GM19397 (cell line): ENCODE measurements around the gene PPM1E.
"Not testable (repeated sequence)": the region's sequence is repeated elsewhere in the genome, so short reads cannot be mapped to it uniquely, and the experiment has no call there.

Experiments used
- ATAC-seq: cut with Tn5 transposase; IDR thresholded peaks from one replicate; pipeline ENCODE4 v1.9.1; 2021; ENCODE audit warnings: mild to moderate bottlenecking, moderate library complexity; ENCODE audit not compliant: unreplicated experiment

PPM1E gene

GRCh38 chr17:58837699-58838098 lies 82.0 kb downstream of the PPM1E start:
- no peak for ATAC-seq

GRCh38 chr17:58840820-58841612 lies 85.4 kb downstream of the PPM1E start:
- ATAC-seq: no peak

GRCh38 chr17:58846413-58846812 lies 90.8 kb downstream of the PPM1E start:
- not testable (repeated sequence) for ATAC-seq

- not testable (repeated sequence) for ATAC-seq
These were observed 94.5 kb downstream of the PPM1E start for GRCh38 chr17:58850106-58850505.

GRCh38 chr17:58865301-58865700 lies 109.6 kb downstream of the PPM1E start:
- no peak for ATAC-seq

- no peak for ATAC-seq
These were observed 115.1 kb downstream of the PPM1E start for GRCh38 chr17:58870747-58871146.

- ATAC-seq: no peak
These were observed 118.3 kb downstream of the PPM1E start for GRCh38 chr17:58873926-58874325.

GRCh38 chr17:58875261-58875660 lies 119.6 kb downstream of the PPM1E start:
- ATAC-seq: no peak

GRCh38 chr17:58884161-58884560 lies 128.5 kb downstream of the PPM1E start:
- ATAC-seq: no peak

- no peak for ATAC-seq
These were observed 130.9 kb downstream of the PPM1E start for GRCh38 chr17:58886514-58886913.

- no peak for ATAC-seq
These were observed 134.3 kb downstream of the PPM1E start for GRCh38 chr17:58889928-58890327.

- no peak for ATAC-seq
These were observed 143.5 kb downstream of the PPM1E start for GRCh38 chr17:58899191-58899590.

- ATAC-seq: no peak
These were observed 146.7 kb downstream of the PPM1E start for GRCh38 chr17:58902322-58902721.

- ATAC-seq: no peak
These were observed 156.2 kb downstream of the PPM1E start for GRCh38 chr17:58911741-58912343.

- no peak for ATAC-seq
These were observed 157.9 kb downstream of the PPM1E start for GRCh38 chr17:58913552-58913951.

- ATAC-seq: no peak
These were observed 158.5 kb downstream of the PPM1E start for GRCh38 chr17:58913971-58914769.

GRCh38 chr17:58917228-58917627 lies 161.6 kb downstream of the PPM1E start:
- no peak for ATAC-seq

- no peak for ATAC-seq
These were observed 162.4 kb downstream of the PPM1E start for GRCh38 chr17:58918072-58918471.

- ATAC-seq: no peak
These were observed 163.2 kb downstream of the PPM1E start for GRCh38 chr17:58918884-58919283.

- ATAC-seq: no peak
These were observed 165.1 kb downstream of the PPM1E start for GRCh38 chr17:58920773-58921172.

- no peak for ATAC-seq
These were observed 177.3 kb downstream of the PPM1E start for GRCh38 chr17:58932956-58933355.

GRCh38 chr17:58936295-58936694 lies 180.6 kb downstream of the PPM1E start:
- no peak for ATAC-seq
